HG03520 (cell line): ENCODE data around the gene NTMT1.
"Not testable (repeated sequence)": the region's sequence is repeated elsewhere in the genome, so short reads cannot be mapped to it uniquely, and the experiment has no call there.

Experiments used
- ATAC-seq: cut with Tn5 transposase; IDR thresholded peaks from one replicate; pipeline ENCODE4 v1.9.1; 2021; ENCODE audit warnings: mild to moderate bottlenecking, moderate library complexity; ENCODE audit not compliant: unreplicated experiment

NTMT1 gene

DNA sequence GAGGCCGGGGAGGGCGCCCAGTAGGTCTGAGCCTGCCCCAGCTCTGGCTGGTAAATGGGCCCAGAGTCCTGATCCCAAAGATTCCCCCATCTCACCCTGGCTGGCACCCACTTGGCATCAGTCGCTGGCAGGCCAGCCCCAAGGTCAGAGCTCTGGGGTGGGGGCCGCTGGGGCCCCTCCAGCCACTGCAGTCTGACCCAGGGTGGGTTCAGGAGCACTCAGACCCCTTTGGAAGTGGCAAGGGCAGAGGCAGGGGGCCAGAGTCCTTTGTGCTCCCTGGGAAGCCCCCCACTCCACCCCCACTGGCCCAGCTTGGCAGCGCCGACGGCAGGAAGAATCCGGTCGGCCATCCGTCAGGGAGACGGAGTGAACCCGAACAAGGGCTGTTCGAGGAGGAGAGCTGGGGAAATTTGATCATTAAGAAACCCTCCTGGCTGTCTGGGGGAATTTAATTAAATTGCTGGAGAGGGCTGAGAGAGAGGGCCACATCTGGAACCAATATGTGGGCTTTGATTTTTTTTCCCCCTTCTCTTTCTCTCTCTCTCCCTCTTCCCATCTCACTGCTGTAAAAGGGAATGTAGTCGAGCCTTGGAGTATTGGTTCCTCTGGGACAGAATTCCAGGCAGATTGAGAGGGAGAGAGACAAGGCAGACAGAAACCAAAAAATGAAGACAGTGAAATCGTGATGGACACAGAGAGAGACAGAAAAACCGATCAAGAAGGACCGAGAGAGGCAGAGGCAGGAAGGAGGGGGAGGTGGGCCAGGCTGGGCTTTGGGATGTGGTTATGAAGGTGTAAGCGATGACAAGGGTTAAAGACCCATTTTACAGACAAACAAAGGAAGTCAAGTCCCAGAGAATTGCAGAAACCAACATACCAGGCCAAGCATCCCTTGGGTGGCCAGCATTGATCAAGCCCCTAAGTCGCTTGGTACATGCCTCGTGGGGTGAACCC, 24.0 kb downstream of the NTMT1 start:
- ATAC-seq: no peak

GRCh38 chr9:129650680-129651235, 24.8 kb downstream of the NTMT1 start:
- ATAC-seq: no peak

GRCh38 chr9:129653823-129654553, 28.0 kb downstream of the NTMT1 start:
- ATAC-seq: no peak

- no peak for ATAC-seq
These were observed 28.6 kb downstream of the NTMT1 start for GRCh38 chr9:129654554-129655040.

GRCh38 chr9:129655154-129655553, 29.2 kb downstream of the NTMT1 start:
- ATAC-seq: no peak

DNA sequence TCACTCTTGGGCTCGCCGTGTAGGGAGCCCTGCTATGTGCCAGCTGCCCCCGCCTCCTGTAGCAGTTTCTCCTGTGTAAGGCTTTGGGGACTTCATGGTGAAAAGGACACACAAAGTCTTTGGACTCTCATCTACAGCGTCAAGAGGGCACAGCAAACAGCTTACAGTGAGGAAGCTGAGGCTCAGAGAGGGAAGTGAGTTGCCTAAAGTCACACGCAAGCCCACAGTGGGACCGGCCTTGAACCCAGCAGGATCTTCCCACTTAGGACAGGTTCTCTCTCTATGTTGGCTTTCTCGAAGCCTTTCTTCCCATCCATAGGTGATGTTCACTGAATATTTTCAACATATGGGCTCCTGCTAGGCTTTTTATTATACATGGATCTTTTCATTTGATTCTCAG, 29.7 kb downstream of the NTMT1 start:
- no peak for ATAC-seq

- ATAC-seq: no peak
These were observed 30.9 kb downstream of the NTMT1 start for GRCh38 chr9:129656795-129657390.

DNA sequence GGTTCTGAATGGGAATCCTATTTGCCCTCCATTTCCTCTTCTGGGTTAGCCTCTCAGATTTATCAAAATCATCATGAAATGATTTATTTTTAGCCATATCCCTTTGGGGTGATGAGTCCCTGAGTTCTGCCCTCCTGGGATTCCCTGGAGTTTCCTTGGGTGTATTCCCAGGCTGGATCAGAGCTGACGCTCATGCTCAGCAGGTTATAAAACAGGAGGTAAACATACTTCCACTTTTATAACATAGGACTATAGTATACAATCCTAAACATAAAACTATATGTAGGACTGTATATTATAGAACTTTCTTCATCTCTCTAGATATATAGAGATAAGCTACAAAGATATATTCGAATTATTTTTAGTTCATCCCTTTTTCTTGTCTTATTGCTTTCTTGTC, 35.1 kb downstream of the NTMT1 start:
- ATAC-seq: no peak

DNA sequence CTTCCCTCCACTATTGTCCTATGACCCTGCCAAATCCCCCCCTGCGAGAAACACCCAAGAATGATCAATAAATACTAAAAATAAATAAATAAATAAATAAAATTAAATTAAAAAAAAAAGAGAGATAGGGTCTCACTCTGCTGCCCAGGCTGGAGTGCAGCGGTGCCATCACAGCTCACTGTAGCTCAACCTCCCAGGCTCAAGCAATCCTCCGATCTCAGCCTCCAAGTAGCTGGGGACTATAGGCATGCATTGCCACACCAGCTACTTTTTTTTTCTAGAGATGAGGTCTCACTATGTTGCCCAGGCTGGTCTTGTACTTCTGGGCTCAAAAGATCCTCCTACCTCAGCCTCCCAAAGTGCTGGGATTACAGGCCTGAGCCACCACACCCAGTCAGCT, 36.3 kb downstream of the NTMT1 start:
- not testable (repeated sequence) for ATAC-seq

DNA sequence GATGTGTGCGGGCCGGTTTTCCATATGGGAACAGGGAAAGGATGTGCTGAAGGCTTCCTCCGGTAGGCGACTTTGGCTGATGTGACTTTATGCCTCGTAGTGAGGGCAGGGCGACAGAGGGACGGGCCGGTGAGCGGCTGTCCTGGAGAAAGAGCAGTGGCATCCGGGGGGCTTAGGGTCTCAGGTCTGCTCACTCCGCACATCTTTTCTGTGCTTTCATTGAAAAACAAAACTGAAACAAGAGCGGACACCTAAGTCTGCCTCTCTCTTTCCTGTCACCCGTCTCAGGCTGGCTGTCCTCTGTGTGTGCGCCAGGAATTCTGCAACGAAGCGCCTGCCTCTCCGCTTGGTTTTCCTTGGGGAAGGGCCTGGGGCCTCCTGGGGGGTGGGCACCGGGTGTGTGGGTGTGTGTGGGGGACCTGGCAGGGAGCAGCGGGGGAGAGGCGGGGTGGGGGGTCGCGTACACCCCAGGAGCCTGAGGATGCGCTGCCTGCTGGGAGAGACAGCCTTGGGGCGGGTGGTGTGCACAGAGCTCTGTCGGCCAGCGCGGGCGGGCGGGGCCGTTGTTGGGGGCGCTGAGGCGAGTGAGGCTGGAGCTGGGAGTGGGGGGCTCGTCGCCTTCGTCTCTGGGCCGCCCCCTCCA, 38.9 kb downstream of the NTMT1 start:
- ATAC-seq: no peak

- no peak for ATAC-seq
These were observed 39.4 kb downstream of the NTMT1 start, which contains the start of gene PRRX2 for GRCh38 chr9:129665389-129665775. TSS of gene PRRX2 (plus strand) at chr9:129665647. CDS start at chr9:129665868, 221 bp downstream.

GRCh38 chr9:129665814-129666520, 40.0 kb downstream of the NTMT1 start:
- no peak for ATAC-seq

DNA sequence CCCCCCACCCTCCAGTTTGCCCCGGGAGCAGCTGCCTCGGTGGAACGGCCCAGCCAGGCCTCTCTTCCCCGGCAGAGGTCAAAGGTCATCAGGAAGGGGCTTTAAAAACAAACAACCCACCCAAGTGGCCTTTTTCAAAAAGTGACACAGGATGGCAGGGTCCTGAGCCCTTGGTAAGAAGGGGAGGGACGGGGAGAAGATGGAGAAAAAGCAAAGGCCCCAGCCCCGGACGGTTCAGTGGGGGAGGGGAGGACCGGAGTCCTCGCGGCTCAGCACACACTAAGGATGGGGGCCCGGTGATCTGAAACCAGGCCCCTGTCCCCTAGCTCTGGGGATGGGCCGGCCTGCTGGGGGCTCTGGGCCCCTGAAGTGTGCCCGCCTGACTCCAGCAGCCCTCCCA, 40.6 kb downstream of the NTMT1 start:
- ATAC-seq: no peak

DNA sequence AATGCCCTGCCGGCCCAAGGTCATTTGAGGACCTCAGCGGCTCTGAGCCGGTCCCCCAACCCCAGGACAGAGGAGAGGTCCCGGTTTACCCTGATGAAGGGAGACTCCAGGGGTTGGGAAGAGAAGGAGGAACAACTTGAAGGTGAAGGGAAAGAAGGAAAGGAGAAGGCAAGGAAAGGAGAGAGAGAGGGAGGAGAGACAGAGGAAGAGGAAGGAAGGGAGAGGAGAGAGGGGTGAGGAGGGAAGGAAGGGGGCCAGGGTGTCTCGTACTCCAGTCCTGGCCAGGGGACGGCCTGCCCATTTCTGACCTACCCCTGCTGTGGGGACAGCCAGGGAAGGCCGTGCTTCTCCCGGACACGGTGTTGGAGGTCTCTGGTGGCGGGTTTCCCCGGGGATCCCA, 41.4 kb downstream of the NTMT1 start:
- ATAC-seq: no peak

GRCh38 chr9:129667850-129668249, 41.9 kb downstream of the NTMT1 start:
- no peak for ATAC-seq

DNA sequence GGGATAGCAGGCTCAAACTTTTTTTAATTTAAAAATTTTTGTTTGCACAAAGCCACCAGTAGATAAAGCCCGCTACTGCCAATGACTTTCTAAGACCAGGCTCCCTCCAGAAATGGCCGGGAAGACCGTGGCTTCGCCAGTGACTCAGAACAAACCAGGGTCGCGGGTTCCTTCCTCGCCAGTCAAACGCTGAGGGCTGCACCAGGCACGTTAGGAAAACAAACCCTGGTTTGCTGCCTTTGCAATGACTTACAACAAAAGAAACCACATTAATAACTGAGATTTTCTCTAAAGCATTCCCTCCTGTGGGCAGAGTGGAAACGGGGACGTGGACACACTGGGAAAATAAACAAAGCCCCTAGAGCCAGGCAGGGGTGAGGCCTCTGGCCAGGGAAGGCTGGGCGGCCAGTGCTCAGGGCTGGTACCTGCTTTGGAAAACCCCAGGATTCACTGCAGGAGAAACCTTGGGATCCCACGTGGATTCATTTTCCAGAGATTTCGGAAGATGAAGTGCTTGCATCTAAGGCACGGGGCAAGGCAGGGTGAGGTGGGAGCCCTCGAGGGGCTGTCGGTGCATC, 43.3 kb downstream of the NTMT1 start:
- ATAC-seq: no peak

GRCh38 chr9:129669946-129670345, 44.0 kb downstream of the NTMT1 start:
- no peak for ATAC-seq

- ATAC-seq: no peak
These were observed 45.1 kb downstream of the NTMT1 start for GRCh38 chr9:129671065-129671464.

GRCh38 chr9:129671519-129671918, 45.6 kb downstream of the NTMT1 start:
- no peak for ATAC-seq

GRCh38 chr9:129672702-129673101, 46.7 kb downstream of the NTMT1 start:
- ATAC-seq: no peak
